ENCODE data around the gene AKNA. TPM values are rescaled to one million over a fixed set of nuclear protein-coding genes. Genes with fewer than 3 reads are reported as not detected.
A peak's percentile ranks its signal among the peaks of the same experiment; 100 is the strongest.

Gene AKNA
- total RNA-seq, 1 experiment from 2014 or later, result 29.3 TPM

- peak overlapping the region; percentile 53 for H3K4me3 Mint-ChIP-seq
- no peaks in the 10 kb centered on the region for H3K9me3 Mint-ChIP-seq
- ATAC-seq (no peak), DNase-seq (ENCODE audit: low spot score) (no peak)
- peak overlapping the region; percentile 42; the same call in 1 of the 2 replicates for H3K27ac Mint-ChIP-seq
- CTCF ChIA-PET, result interaction anchor here (1.0 to 2.4 kb wide), 8 partner anchors 8 to 294 kb away, joined by 3 to 20 read pairs (median 6); no protein-coding TSS in a partner anchor
- H3K27me3 Mint-ChIP-seq (ENCODE audit: low read depth), result no peaks in the 10 kb centered on the region
- no peaks in the 10 kb centered on the region for H3K36me3 Mint-ChIP-seq
- POLR2A ChIA-PET, result interaction anchor here (1.3 to 1.4 kb wide), 2 partner anchors 10 to 37 kb away, joined by 3 to 9 read pairs; no protein-coding TSS in a partner anchor
- H3K4me1 Mint-ChIP-seq, result peaks cover 83% of the 10 kb centered on the region
- no peak for TF ChIP-seq ZNF396 (CRISPR knock-in tag; IDR thresholded peaks at IDR 0.05; ENCODE audit: borderline replicate concordance)
- TF ChIP-seq USF1 (CRISPR knock-in tag; IDR thresholded peaks at IDR 0.05), result no peak
- TF ChIP-seq, protein P1, sequence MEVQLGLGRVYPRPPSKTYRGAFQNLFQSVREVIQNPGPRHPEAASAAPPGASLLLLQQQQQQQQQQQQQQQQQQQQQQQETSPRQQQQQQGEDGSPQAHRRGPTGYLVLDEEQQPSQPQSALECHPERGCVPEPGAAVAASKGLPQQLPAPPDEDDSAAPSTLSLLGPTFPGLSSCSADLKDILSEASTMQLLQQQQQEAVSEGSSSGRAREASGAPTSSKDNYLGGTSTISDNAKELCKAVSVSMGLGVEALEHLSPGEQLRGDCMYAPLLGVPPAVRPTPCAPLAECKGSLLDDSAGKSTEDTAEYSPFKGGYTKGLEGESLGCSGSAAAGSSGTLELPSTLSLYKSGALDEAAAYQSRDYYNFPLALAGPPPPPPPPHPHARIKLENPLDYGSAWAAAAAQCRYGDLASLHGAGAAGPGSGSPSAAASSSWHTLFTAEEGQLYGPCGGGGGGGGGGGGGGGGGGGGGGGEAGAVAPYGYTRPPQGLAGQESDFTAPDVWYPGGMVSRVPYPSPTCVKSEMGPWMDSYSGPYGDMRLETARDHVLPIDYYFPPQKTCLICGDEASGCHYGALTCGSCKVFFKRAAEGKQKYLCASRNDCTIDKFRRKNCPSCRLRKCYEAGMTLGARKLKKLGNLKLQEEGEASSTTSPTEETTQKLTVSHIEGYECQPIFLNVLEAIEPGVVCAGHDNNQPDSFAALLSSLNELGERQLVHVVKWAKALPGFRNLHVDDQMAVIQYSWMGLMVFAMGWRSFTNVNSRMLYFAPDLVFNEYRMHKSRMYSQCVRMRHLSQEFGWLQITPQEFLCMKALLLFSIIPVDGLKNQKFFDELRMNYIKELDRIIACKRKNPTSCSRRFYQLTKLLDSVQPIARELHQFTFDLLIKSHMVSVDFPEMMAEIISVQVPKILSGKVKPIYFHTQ (CRISPR knock-in tag; IDR thresholded peaks at IDR 0.05), result no peak
- TF ChIP-seq NFE2L1 (CRISPR knock-in tag; IDR thresholded peaks at IDR 0.05), result 0 out of 2 replicates have a peak, but pooled peaks have one; percentile 24
Measured at GRCh38 chr9:114386886-114387679, 699 bp downstream of the AKNA start.

DNA sequence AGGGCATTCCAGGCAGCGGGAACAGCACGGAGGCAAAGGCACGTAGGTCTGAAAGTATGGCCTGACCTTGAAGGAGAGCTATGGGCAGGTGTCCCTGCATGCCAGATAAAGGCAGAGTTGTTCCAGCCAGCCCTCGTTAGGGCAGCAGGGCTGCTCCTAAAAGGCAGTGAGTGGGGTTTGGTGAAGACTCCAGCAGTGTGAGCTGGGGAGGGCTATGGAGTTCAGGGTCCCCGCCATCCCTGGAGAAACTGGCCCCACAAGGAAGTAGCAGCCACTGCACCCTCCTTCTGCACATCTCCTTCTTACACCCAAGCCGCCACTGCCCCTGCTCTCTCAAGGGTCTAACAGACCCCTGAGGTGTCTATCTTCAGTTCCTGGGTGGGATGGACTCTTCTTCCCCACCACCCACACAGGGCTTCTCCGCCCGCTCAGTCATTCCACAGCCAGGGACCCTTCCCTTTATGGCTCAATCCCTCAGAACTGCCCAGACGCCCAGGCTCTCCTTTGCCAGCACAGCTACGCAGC, 1.4 kb downstream of the AKNA start:
- Mint-ChIP-seq H3K4me3 (no peak overlapping the region), H3K4me1 (peaks cover 87% of the 10 kb centered on the region), H3K27me3 (ENCODE audit: low read depth) (no peaks in the 10 kb centered on the region), H3K9me3 (no peaks in the 10 kb centered on the region), H3K36me3 (no peaks in the 10 kb centered on the region), H3K27ac (0 out of 2 replicates have a peak overlapping the region, but pooled peaks have one; percentile 22)
- POLR2A ChIA-PET, result interaction anchor here (0.6 to 1.2 kb wide), 2 partner anchors 11 to 79 kb away, joined by 3 to 5 read pairs; no protein-coding TSS in a partner anchor
- DNase-seq (ENCODE audit: low spot score), result no peak
- CTCF ChIA-PET, result interaction anchor here (1.0 to 2.6 kb wide), 5 partner anchors 11 to 96 kb away, joined by 3 to 20 read pairs (median 5); no protein-coding TSS in a partner anchor
- no peak for ATAC-seq
- TF ChIP-seq ATF2 (CRISPR knock-in tag; IDR thresholded peaks at IDR 0.05; ENCODE audit: borderline replicate concordance, low read depth) (no peak), ZNF671 (CRISPR knock-in tag; IDR thresholded peaks at IDR 0.05) (no peak), ZSCAN18 (CRISPR knock-in tag; IDR thresholded peaks at IDR 0.05) (no peak), JUN (CRISPR knock-in tag; IDR thresholded peaks at IDR 0.05) (no peak), ETV6 (CRISPR knock-in tag; IDR thresholded peaks at IDR 0.05) (no peak), JAZF1 (CRISPR knock-in tag; IDR thresholded peaks at IDR 0.05) (no peak), SOX15 (CRISPR knock-in tag; IDR thresholded peaks at IDR 0.05) (no peak), ZNF138 (CRISPR knock-in tag; conservative IDR thresholded peaks at IDR 0.05) (no peak), GTF2I (CRISPR knock-in tag; conservative IDR thresholded peaks at IDR 0.05) (no peak), ATF3 (CRISPR knock-in tag; conservative IDR thresholded peaks at IDR 0.05) (no peak)
- TF ChIP-seq, protein P2, sequence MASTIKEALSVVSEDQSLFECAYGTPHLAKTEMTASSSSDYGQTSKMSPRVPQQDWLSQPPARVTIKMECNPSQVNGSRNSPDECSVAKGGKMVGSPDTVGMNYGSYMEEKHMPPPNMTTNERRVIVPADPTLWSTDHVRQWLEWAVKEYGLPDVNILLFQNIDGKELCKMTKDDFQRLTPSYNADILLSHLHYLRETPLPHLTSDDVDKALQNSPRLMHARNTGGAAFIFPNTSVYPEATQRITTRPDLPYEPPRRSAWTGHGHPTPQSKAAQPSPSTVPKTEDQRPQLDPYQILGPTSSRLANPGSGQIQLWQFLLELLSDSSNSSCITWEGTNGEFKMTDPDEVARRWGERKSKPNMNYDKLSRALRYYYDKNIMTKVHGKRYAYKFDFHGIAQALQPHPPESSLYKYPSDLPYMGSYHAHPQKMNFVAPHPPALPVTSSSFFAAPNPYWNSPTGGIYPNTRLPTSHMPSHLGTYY (CRISPR knock-in tag; IDR thresholded peaks at IDR 0.05), result no peak
- TF ChIP-seq, protein P3, sequence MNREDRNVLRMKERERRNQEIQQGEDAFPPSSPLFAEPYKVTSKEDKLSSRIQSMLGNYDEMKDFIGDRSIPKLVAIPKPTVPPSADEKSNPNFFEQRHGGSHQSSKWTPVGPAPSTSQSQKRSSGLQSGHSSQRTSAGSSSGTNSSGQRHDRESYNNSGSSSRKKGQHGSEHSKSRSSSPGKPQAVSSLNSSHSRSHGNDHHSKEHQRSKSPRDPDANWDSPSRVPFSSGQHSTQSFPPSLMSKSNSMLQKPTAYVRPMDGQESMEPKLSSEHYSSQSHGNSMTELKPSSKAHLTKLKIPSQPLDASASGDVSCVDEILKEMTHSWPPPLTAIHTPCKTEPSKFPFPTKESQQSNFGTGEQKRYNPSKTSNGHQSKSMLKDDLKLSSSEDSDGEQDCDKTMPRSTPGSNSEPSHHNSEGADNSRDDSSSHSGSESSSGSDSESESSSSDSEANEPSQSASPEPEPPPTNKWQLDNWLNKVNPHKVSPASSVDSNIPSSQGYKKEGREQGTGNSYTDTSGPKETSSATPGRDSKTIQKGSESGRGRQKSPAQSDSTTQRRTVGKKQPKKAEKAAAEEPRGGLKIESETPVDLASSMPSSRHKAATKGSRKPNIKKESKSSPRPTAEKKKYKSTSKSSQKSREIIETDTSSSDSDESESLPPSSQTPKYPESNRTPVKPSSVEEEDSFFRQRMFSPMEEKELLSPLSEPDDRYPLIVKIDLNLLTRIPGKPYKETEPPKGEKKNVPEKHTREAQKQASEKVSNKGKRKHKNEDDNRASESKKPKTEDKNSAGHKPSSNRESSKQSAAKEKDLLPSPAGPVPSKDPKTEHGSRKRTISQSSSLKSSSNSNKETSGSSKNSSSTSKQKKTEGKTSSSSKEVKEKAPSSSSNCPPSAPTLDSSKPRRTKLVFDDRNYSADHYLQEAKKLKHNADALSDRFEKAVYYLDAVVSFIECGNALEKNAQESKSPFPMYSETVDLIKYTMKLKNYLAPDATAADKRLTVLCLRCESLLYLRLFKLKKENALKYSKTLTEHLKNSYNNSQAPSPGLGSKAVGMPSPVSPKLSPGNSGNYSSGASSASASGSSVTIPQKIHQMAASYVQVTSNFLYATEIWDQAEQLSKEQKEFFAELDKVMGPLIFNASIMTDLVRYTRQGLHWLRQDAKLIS (CRISPR knock-in tag; IDR thresholded peaks at IDR 0.05; ENCODE audit: borderline replicate concordance), result no peak
- TF ChIP-seq, protein P1 (CRISPR knock-in tag; IDR thresholded peaks at IDR 0.05), result no peak
